Anterior cingulate cortex (tissue), 58 donors: ENCODE measurements around the gene LMX1A.
A peak's percentile ranks its signal among the peaks of the same experiment; 100 is the strongest.

ENCODE experiments used
- DNase-seq, 58 donors: peaks; one replicate each; lab custom pipeline; 2025; lab: John Stamatoyannopoulos, UW

Gene LMX1A

GRCh38 chr1:165281207-165281901 is 75.2 kb downstream of the LMX1A start:
- no peak for DNase-seq

DNA sequence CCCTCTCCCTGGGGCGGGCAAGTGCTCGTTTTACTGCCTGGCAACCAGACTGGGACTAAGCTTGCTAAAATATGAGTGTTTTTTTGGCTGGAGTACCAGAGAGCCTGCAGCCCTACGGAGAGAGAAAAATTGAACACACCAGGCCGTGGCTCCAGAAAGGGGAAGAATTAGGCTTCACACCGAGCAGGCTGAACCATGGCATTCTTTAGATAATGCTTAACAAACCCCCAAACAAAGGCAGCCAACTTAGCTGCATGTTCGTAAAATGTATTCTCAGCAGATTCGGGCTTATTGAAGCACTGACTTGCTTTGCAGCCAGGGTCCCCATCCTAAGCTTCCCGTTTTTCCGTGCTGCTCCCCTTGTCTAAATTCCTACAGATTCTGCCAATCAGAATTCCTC is 76.6 kb downstream of the LMX1A start:
- peak in 1 of 58 donors; percentile 1 for DNase-seq

DNA sequence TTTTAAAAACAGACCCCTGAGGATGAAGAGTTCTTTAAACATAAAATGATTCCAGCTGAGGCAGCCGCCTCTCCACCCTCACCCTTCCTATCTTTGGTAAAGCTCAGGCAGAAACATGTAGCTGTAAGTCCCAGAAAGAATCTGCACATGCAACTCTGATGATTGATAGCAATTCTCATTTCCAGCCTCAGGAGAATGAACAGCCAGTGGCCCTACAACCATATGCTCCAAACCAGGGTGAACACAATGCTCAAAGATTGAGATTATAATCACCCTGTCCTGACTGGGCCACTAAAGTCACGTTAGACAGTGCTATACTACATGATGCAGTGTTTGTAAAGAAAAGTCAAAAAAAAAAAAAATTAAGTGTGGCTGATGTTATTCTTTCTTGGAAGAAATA is 80.2 kb downstream of the LMX1A start:
- no peak for DNase-seq

GRCh38 chr1:165265196-165265838 is 91.2 kb downstream of the LMX1A start:
- no peak for DNase-seq

- DNase-seq, result no peak
Observed at GRCh38 chr1:165259706-165260428, 96.6 kb downstream of the LMX1A start.

- DNase-seq, result no peak
Observed at GRCh38 chr1:165259236-165259635, 97.3 kb downstream of the LMX1A start.

DNA sequence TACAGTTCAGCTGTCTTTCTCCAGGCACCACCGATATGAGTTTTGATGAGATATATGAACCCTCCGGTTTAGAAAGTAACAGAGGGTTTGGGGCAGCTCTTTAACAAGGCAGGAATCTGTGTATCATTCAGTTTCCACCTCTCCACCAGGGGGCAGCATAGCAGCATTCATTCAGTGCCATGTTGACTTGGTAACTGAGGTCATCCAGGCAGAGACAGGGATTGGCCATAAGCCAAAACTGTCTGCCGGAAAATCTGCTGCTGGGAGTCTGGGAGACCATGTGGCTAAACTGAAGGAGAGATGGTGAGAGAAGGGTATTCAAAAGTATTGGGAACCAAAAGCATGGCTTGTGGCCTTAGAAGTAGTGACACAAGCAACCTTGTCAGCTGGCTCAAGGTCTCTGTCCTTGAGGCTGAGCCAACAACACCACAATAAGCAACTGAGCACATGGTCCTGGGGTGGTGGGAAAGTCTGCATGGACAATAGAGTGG is 98.5 kb downstream of the LMX1A start:
- peak in 36 of 58 donors; percentile 1 to 72 (median 13) for DNase-seq

DNA sequence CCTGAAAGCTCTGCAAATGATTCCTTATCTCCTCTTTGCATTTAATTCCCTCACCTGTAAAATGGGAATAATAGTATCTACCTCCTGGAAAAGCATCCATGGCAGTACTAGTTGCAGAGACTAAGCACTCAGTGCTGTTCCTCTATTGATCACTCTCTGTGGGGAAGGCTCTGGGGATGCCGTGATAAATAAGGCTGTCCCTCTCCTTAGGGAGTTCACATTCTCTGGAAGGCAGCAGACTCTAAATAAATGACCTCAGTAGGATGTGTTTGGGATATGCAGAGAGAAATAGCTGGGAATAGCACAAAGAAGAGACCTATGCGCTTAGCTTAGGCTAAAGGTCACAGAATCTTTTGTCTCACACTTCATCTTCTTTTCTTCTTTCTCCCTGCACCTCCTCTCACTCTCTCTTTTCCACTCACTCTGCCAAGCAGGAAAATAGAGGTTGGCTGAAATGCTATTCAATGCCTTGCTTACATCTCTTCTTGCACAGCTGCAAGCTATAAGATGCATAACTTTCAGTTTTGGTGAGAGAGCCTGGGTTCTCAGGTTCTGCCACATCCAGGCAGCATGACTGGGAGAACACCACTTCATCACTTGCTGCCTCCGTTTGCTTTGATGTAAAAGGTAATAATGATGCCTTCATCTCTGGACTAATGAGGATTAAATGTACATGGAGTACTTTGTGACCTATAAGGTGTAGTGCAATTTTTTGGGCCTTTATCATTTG is 101.5 kb downstream of the LMX1A start:
- DNase-seq, result no peak

GRCh38 chr1:165254376-165254775 is 102.1 kb downstream of the LMX1A start:
- no peak for DNase-seq

GRCh38 chr1:165253818-165254254 is 102.7 kb downstream of the LMX1A start:
- DNase-seq, result no peak

- DNase-seq, result no peak
Observed at GRCh38 chr1:165248969-165249571, 107.4 kb downstream of the LMX1A start.

GRCh38 chr1:165241952-165242351 is 114.6 kb downstream of the LMX1A start:
- no peak for DNase-seq

DNA sequence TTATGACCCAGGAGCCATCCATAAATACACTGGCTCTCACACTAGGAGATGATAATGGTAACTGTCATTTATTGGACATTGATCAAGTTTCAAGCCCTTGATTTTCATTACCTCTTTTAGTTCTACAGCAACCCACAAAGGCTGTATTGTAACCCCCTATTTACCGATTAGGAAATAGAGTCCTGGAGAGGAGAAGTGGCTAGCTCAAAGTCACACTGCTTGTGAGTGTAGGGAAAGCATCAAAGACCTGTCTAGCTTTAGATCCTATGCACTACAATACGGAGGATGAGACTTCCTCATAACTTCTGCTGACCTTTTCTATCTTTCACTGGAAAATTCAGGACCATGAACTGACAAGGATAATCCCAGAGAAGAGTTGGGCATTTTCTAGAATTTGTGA is 115.2 kb downstream of the LMX1A start:
- no peak for DNase-seq

DNA sequence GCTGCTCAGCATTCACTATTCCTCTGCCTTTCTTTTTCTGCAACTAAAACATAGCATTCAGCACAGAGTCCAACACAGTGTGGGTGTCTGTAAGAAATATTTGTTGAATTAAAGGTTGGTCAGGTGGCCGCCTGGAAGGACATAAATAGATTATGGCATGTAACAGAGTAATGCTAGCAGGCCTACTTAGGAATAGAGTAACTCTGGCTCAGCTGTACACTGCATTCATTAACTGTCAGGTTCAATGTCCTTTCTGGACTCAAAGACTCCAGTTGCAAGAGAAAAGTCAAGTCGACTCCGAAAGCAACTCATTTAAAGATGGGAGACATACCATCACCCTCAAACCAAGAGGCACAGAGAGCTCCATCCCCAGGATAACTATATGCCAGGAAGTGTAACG is 116.0 kb downstream of the LMX1A start:
- DNase-seq, result no peak

GRCh38 chr1:165239873-165240272 is 116.6 kb downstream of the LMX1A start:
- no peak for DNase-seq

DNA sequence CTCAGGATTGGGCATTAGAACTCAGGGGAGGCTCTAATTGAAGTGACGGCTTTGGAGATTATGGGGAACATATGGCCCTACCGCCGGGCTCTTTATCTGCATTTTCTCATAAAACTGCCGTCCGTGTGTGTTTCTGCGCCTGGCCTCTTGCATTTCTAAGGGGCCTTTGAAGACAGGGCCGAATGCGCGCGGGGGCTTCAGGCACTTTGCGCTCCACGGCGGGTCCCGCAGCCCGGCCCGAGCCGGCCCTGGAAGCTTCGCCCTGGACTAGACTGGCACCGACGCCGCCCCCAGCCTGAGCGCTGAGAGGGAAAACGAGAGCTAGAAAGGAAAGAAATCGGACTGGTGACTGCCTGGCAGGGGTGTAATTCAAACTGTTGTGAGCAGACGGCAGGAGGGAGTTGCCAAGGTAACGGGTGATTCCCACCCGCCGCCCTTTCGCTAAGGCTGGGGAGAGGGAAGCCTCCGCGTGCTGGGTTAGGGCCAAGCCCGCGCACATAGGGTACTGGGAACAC is 120.7 kb downstream of the LMX1A start:
- peak in 30 of 58 donors; percentile 2 to 62 (median 12) for DNase-seq

DNA sequence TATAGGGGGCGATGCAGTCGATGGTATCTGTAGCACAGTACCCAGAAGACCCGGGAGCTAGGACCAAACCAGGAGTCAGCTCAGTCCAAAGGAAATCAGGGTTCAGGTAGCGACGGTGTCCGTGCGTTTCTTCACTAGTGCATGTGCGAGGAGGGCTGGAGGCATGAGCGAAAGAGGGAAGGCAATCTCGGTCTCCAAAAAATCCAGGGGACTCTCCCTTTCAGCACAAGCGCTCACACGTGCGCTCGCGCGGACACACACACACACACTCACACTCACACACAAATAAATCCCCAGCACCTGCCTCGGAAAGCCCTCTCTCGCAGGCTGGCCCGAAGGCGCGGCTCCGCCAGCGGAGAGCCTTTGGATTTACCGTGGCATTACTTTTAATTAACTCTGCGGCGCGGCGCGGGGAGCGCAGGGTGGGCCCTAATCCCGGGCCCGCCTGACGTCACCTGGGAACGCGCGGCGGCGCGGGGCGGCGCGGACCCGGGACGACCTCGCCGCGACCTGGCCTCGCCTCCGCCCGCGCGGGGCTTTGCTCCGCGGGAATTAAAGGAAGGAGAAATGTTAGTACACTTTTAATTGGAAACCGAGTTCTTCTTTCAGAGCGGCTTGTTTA is 121.2 kb downstream of the LMX1A start:
- peak in 3 of 58 donors; percentile 1 to 5 (median 2) for DNase-seq

GRCh38 chr1:165234149-165234548 is 122.4 kb downstream of the LMX1A start:
- no peak for DNase-seq

- no peak for DNase-seq
Observed at GRCh38 chr1:165228676-165229075, 127.8 kb downstream of the LMX1A start.
